Measurements from ENCODE around the gene CPT2.
A peak's percentile ranks its signal among the peaks of the same experiment; 100 is the strongest.

GRCh38 chr1:53198241-53198651, 1.6 kb downstream of the CPT2 start:
- TF ChIP-seq CTCF (IDR thresholded peaks at IDR 0.05) (no peak), POLR2A (IDR thresholded peaks at IDR 0.05) (peak in 1 of 4 donors; percentile 36)

Measured in esophagus squamous epithelium (tissue), 4 donors.